GM10847 (cell line): Measurements from ENCODE around the gene ANKRD23.
A peak's percentile ranks its signal among the peaks of the same experiment; 100 is the strongest.

Source experiments
- POLR2A ChIP-seq: IDR thresholded peaks from 2 replicates; pipeline ENCODE4 v1.6.1; 2011; ENCODE audit not compliant: insufficient read length; ENCODE audit errors: extremely low read depth

Gene ANKRD23

DNA sequence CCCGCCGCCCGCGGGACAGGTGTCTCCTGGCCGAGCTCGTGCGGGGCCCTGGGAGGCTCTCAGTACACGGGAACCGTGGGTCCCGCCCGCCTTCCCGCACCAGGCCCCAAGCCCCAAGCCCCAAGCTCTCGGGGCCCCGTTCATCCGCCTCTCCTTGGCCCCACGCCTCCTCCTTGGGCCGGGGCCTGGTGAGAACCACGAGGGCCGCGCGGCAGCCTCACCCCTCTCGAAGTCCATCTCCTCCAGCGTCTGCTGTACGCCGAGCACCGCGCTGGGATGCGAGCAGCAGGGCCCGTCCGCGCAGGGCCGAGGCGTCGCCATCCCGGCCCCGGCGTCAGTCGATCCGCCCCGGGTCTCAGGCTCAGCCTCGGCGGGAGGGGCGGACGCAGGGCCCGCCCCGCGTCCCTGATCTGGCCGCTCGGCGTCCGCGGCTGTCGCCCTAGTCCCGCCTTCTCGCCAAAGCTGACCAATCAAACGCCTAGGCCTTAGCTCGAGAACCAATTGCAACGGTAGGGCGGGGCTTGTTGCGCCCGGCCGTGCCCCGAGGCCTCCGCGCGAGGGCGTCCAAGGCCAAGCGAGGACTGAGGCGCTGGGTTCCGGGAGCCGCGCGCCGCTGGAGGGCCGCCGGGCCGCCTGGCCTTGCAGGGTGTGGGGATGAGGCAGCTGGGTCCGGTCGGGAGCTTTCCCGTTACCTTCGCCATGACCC, 14.0 kb upstream of the ANKRD23 start, which contains the start of gene ANKRD39:
ANKRD39 (minus strand) TSS at position 350 of the 706 bp plus-strand sequence; CDS start at position 321, 29 bp downstream.
- TF ChIP-seq POLR2A, result peak; percentile 79

- no peak for TF ChIP-seq POLR2A
Observed at GRCh38 chr2:96856776-96857666, 13.2 kb upstream of the ANKRD23 start.

- no peak for TF ChIP-seq POLR2A
Observed at GRCh38 chr2:96853321-96853720, 9.5 kb upstream of the ANKRD23 start.

- no peak for TF ChIP-seq POLR2A
Observed at GRCh38 chr2:96852667-96853066, 8.8 kb upstream of the ANKRD23 start.

GRCh38 chr2:96848264-96848663, 4.4 kb upstream of the ANKRD23 start:
- no peak for TF ChIP-seq POLR2A

- no peak for TF ChIP-seq POLR2A
Observed at GRCh38 chr2:96847586-96847985, 3.8 kb upstream of the ANKRD23 start.

DNA sequence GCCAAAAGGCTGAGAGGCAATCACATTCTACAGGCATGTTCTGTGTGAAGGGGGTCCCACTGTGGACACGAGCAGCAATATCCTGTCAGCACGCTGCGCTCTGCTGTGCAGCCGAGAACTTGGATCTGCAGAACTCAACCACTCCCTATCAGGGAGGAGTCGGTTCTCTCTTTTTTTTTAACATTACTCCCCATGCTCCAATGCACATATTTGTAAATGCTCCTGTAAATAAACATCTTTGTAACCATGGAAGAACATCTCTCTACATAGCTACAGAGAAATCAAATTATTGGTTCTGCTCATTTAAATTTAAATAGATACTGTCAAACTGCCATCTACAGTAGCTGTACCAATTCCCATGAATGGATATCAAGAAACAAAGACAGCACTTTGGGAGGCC, 3.0 kb upstream of the ANKRD23 start:
- TF ChIP-seq POLR2A, result no peak

GRCh38 chr2:96844405-96844808, 586 bp upstream of the ANKRD23 start:
- no peak for TF ChIP-seq POLR2A

GRCh38 chr2:96842600-96842999, 1.2 kb downstream of the ANKRD23 start:
- no peak for TF ChIP-seq POLR2A

DNA sequence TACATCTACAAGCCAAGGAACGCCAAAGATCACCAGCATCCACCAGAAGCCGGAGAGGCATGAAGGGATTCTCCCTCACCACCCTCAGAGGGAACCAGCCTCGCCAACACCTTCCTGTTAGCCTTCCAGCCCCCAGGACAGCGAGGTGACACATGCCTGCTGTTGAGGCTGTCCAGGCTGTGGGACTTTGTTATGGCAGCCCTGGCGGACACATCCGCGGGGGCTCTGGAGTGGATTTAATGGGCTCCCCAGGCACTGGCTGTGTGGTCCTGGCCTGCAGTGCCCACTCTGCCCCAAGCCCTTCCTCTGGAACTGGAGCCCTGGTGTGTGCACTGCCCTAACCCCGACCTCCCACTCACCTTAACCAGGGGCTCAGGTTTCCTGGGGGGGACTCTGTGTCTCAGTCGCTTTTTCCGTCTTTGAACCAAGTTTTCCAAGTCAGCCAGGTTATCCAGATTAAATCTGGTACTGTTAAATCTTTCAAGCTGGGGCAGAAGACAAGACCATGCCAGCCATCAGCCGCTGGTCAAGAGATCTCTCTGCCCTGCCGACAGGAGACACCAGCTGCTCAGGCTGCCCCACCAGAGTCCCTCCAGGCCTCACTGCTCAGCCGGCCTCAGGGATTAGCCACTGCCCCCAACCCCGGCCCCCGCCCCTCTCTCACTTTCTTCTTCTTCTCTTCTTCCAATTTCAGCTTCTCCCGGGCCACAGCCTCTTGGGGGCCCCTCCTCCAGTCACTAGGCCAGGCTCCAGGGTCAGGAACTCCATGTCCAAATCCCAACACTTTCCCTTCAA, 1.9 kb downstream of the ANKRD23 start:
- no peak for TF ChIP-seq POLR2A

DNA sequence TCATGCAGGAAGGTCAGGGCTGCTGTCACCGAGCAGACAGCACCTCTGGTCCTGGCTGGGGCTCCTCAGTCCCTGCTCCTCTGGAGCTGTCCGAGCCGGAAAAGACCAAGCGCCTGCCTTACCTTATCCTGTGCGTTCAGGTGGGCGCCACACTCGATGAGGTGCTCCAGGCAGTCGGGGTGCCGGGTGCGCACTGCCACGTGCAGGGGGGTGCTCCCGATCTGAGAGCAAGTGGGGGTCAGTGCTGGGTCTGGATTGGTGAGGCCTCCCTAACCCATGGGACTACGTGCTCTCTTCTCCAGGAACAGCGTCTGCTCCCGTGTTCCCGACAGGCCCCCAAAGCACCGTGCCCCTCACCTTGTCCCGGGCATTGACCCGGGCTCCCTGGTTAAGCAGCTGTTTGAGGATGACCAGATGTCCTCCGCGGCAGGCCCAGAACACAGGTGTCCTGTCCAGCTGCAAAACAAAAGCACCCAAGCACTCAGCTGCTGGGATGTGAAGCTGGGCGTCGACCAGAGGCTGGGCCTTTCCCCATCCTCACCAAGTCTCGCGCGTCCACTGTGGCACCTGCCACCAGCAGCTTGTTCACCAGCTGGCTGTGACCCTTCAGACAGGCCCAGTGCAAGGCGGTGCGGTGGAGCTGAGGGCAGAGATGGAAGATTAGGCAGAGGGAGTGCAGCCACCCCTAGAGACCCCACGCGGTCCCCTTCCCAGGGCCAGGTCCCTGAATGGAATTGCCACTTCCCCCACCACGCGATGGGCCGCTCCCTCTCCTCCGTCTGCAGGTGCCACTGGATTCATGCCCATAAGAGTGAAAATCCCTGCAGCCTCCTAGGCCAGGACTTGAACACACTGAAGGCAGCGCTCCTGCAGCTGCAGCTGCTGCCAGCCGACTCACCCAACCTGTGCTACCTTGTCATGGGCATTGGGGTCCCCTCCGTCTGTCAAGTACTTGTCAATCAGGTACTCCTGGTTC, 3.7 kb downstream of the ANKRD23 start:
- TF ChIP-seq POLR2A, result no peak

DNA sequence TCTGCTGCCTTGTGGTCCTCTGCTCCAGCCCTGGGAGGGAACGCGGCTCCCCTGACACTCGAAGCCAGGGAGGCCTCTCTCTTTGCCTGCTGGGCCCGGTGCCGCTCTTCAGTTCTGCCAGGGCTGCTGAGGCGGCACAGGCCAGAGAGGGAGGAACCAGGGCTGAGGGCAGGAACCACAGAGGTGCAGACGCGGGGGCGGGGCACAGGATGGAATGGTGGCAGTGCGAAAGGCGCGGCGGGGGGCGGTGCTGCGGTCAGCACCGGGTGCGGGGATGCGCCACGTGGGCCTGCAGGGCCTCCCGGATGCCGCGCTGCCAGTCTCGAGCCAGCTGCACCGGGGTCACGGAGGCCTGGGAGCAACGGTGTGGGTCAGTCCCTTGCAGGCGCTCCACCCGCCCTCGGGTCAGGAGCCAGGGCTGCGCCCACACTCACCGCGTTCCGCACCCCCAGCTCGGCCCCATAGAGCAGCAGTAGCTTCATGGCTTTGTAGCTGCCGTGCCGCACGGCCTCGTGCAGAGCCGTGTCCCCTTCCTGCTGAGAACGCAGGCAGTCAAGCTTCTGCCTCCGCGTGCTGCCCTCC, 4.4 kb downstream of the ANKRD23 start:
- TF ChIP-seq POLR2A, result no peak

- no peak for TF ChIP-seq POLR2A
Observed at GRCh38 chr2:96838345-96839292, 5.2 kb downstream of the ANKRD23 start.
